Activated CD4-positive, alpha-beta T cell treated with anti-CD3 and anti-CD28 coated beads, Interleukin-2, amount 10 ng/mL, durations not matched to agents 24 days and 14 days (primary cell): ENCODE data around the gene ABLIM1. TPM values are rescaled to one million over a fixed set of nuclear protein-coding genes. Genes with fewer than 3 reads are reported as not detected.
"Not testable (repeated sequence)": the region's sequence is repeated elsewhere in the genome, so short reads cannot be mapped to it uniquely, and the experiment has no call there.

Experiments
- DNase-seq: peaks from one replicate; pipeline ENCODE4 v3.0.0; 2022
- H3K27ac Mint-ChIP-seq: one replicate; pipeline ENCODE4 v1.8.0; 2022; ENCODE audit warnings: mild to moderate bottlenecking, mixed read lengths
- H3K27me3 Mint-ChIP-seq: one replicate; pipeline ENCODE4 v1.8.0; 2022; ENCODE audit warnings: mixed read lengths
- H3K36me3 Mint-ChIP-seq: one replicate; pipeline ENCODE4 v1.8.0; 2022; ENCODE audit warnings: low read depth, mild to moderate bottlenecking, mixed read lengths
- H3K4me1 Mint-ChIP-seq: one replicate; pipeline ENCODE4 v1.8.0; 2021; ENCODE audit warnings: mixed read lengths
- H3K4me3 Mint-ChIP-seq: one replicate; pipeline ENCODE4 v1.8.0; 2022; ENCODE audit warnings: mild to moderate bottlenecking, moderate library complexity, mixed read lengths
- H3K9me3 Mint-ChIP-seq: one replicate; pipeline ENCODE4 v1.8.0; 2021; ENCODE audit warnings: mixed read lengths
- intact Hi-C: fragments of 100-400 bp; cut with micrococcal nuclease; formaldehyde crosslinking; loops from one replicate; pipeline ENCODE4 v1.15.1; 2023
- total RNA-seq: library from RNA; stranded (reverse); gene quantifications from 2 replicates; pipeline ENCODE4 v1.2.3, GENCODE V29; 2022

Gene ABLIM1
- total RNA-seq = 16.5 and 18.5 TPM in 2 replicates

GRCh38 chr10:114658175-114658574, at the start of gene ABLIM1:
TSS of gene ABLIM1 (minus strand) at chr10:114658275. CDS start at chr10:114658200, 75 bp downstream.
- DNase-seq = no peak
- Mint-ChIP-seq H3K4me3 (no peak within 1 kb of the TSS), H3K4me1 (peaks cover 9% of the 10 kb centered on the region), H3K27me3 (peaks cover 23% of the 10 kb centered on the region), H3K9me3 (no peaks in the 10 kb centered on the region), H3K27ac (no peak within 1 kb of the TSS), H3K36me3 (no peaks in the 10 kb centered on the region)
- intact Hi-C loops = no loop called here

GRCh38 chr10:114706458-114707055, 48.5 kb upstream of the ABLIM1 start:
- H3K4me1 Mint-ChIP-seq = no peaks in the 10 kb centered on the region
- intact Hi-C loops = no loop called here
- no peak for DNase-seq
- H3K27me3 Mint-ChIP-seq = peaks cover 26% of the 10 kb centered on the region
- no peaks in the 10 kb centered on the region for H3K36me3 Mint-ChIP-seq
- H3K27ac Mint-ChIP-seq = no peak overlapping the region
- H3K9me3 Mint-ChIP-seq = no peaks in the 10 kb centered on the region
- H3K4me3 Mint-ChIP-seq = no peak overlapping the region

GRCh38 chr10:114704679-114705078, 46.6 kb upstream of the ABLIM1 start:
- H3K27me3 Mint-ChIP-seq = peaks cover 36% of the 10 kb centered on the region
- no peaks in the 10 kb centered on the region for H3K36me3 Mint-ChIP-seq
- H3K4me3 Mint-ChIP-seq = no peak overlapping the region
- no peak for DNase-seq
- no peak overlapping the region for H3K27ac Mint-ChIP-seq
- intact Hi-C loops = loop anchor here (5.0 kb wide), 1 partner anchor 232 kb away; no protein-coding TSS in a partner anchor
- H3K4me1 Mint-ChIP-seq = no peaks in the 10 kb centered on the region
- no peaks in the 10 kb centered on the region for H3K9me3 Mint-ChIP-seq

- peaks cover 34% of the 10 kb centered on the region for H3K27me3 Mint-ChIP-seq
- DNase-seq = peak; percentile 65
- no peaks in the 10 kb centered on the region for H3K9me3 Mint-ChIP-seq
- no peaks in the 10 kb centered on the region for H3K36me3 Mint-ChIP-seq
- no peak overlapping the region for H3K4me3 Mint-ChIP-seq
- no peak overlapping the region for H3K27ac Mint-ChIP-seq
- intact Hi-C loops = loop anchor here (1.0 to 5.0 kb wide), 2 partner anchors 152 to 231 kb away; no protein-coding TSS in a partner anchor
- no peaks in the 10 kb centered on the region for H3K4me1 Mint-ChIP-seq
These were observed 45.5 kb upstream of the ABLIM1 start for GRCh38 chr10:114703377-114704107.

- Mint-ChIP-seq H3K27ac (no peak overlapping the region), H3K36me3 (no peaks in the 10 kb centered on the region), H3K4me3 (no peak overlapping the region), H3K4me1 (peaks cover 5% of the 10 kb centered on the region), H3K9me3 (no peaks in the 10 kb centered on the region), H3K27me3 (peaks cover 37% of the 10 kb centered on the region)
- DNase-seq = no peak
- intact Hi-C loops = no loop called here
These were observed 40.4 kb upstream of the ABLIM1 start for GRCh38 chr10:114698271-114699061.

- Mint-ChIP-seq H3K27me3 (peaks cover 35% of the 10 kb centered on the region), H3K4me1 (peaks cover 5% of the 10 kb centered on the region), H3K9me3 (no peaks in the 10 kb centered on the region), H3K36me3 (no peaks in the 10 kb centered on the region), H3K4me3 (no peak overlapping the region), H3K27ac (no peak overlapping the region)
- DNase-seq = no peak
- intact Hi-C loops = no loop called here
These were observed 39.1 kb upstream of the ABLIM1 start for GRCh38 chr10:114697061-114697598.

- DNase-seq, intact Hi-C loops, H3K36me3 Mint-ChIP-seq, H3K9me3 Mint-ChIP-seq, H3K27ac Mint-ChIP-seq, H3K4me3 Mint-ChIP-seq, H3K4me1 Mint-ChIP-seq: not testable (repeated sequence)
- H3K27me3 Mint-ChIP-seq = peaks cover 32% of the 10 kb centered on the region
These were observed 38.2 kb upstream of the ABLIM1 start for GRCh38 chr10:114696301-114696700.

- Mint-ChIP-seq H3K36me3 (no peaks in the 10 kb centered on the region), H3K27me3 (peaks cover 21% of the 10 kb centered on the region), H3K4me3 (no peak overlapping the region), H3K4me1 (peaks cover 5% of the 10 kb centered on the region), H3K9me3 (no peaks in the 10 kb centered on the region), H3K27ac (no peak overlapping the region)
- DNase-seq = peak; percentile 69
- intact Hi-C loops = loop anchor here (2.0 kb wide), 1 partner anchor 144 kb away; no protein-coding TSS in a partner anchor
These were observed 36.7 kb upstream of the ABLIM1 start for GRCh38 chr10:114694752-114695151.

- Mint-ChIP-seq H3K36me3 (no peaks in the 10 kb centered on the region), H3K27me3 (peaks cover 22% of the 10 kb centered on the region), H3K9me3 (no peaks in the 10 kb centered on the region), H3K27ac (no peak overlapping the region), H3K4me3 (no peak overlapping the region), H3K4me1 (peaks cover 5% of the 10 kb centered on the region)
- peak; percentile 67 for DNase-seq
- intact Hi-C loops = loop anchor here (2.0 kb wide), 1 partner anchor 143 kb away; no protein-coding TSS in a partner anchor
These were observed 36.0 kb upstream of the ABLIM1 start for GRCh38 chr10:114694062-114694461.

GRCh38 chr10:114691442-114691941, 33.4 kb upstream of the ABLIM1 start:
- Mint-ChIP-seq H3K4me1 (peaks cover 5% of the 10 kb centered on the region), H3K9me3 (no peaks in the 10 kb centered on the region), H3K4me3 (no peak overlapping the region), H3K27ac (no peak overlapping the region), H3K27me3 (peaks cover 12% of the 10 kb centered on the region), H3K36me3 (no peaks in the 10 kb centered on the region)
- DNase-seq = no peak
- intact Hi-C loops = no loop called here

- Mint-ChIP-seq H3K9me3 (no peaks in the 10 kb centered on the region), H3K27me3 (peaks cover 10% of the 10 kb centered on the region), H3K4me3 (no peak overlapping the region), H3K36me3 (no peaks in the 10 kb centered on the region), H3K4me1 (no peaks in the 10 kb centered on the region), H3K27ac (no peak overlapping the region)
- intact Hi-C loops = no loop called here
- DNase-seq = no peak
These were observed 30.7 kb upstream of the ABLIM1 start for GRCh38 chr10:114688786-114689185.

GRCh38 chr10:114687459-114687858, 29.4 kb upstream of the ABLIM1 start:
- no peaks in the 10 kb centered on the region for H3K36me3 Mint-ChIP-seq

GRCh38 chr10:114686013-114686412, 27.9 kb upstream of the ABLIM1 start:
- H3K27me3 Mint-ChIP-seq = peaks cover 8% of the 10 kb centered on the region
- H3K4me3 Mint-ChIP-seq = no peak overlapping the region
- no peaks in the 10 kb centered on the region for H3K36me3 Mint-ChIP-seq
- no peak overlapping the region for H3K27ac Mint-ChIP-seq
- no peaks in the 10 kb centered on the region for H3K9me3 Mint-ChIP-seq
- H3K4me1 Mint-ChIP-seq = no peaks in the 10 kb centered on the region
- intact Hi-C loops = no loop called here
- DNase-seq = no peak

More at GRCh38 chr10:114687459-114687858, 29.4 kb upstream of the ABLIM1 start:
- Mint-ChIP-seq H3K4me3 (no peak overlapping the region), H3K27me3 (peaks cover 11% of the 10 kb centered on the region), H3K4me1 (no peaks in the 10 kb centered on the region), H3K27ac (no peak overlapping the region), H3K9me3 (no peaks in the 10 kb centered on the region)
- intact Hi-C loops = no loop called here
- DNase-seq = no peak
